PFSK-1 (cell line): ENCODE data around the gene TAS2R13.

ENCODE experiments used
- FOXP2 ChIP-seq: optimal IDR thresholded peaks from 2 replicates; pipeline ENCODE3; 2011; ENCODE audit warnings: borderline replicate concordance, control low read depth, inconsistent platforms; ENCODE audit not compliant: insufficient read depth; ENCODE audit errors: extremely low read length, extremely low read depth
- POLR2AphosphoS5 ChIP-seq: IDR thresholded peaks from 2 replicates; pipeline ENCODE4 v1.6.1; 2012; ENCODE audit warnings: low read depth, mild to moderate bottlenecking, control low read depth, low read length, moderate library complexity
- SIN3A ChIP-seq: IDR thresholded peaks from 2 replicates; pipeline ENCODE4 v1.6.1; 2012; ENCODE audit warnings: mild to moderate bottlenecking, low read length, moderate library complexity, borderline replicate concordance; ENCODE audit not compliant: insufficient read depth
- TAF1 ChIP-seq: IDR thresholded peaks from 2 replicates; pipeline ENCODE4 v1.6.1; 2012; ENCODE audit warnings: low read length, control low read depth, borderline replicate concordance; ENCODE audit not compliant: insufficient read depth
- TF ChIP-seq, protein P1 (sequence below), 2 experiments: IDR thresholded peaks; 2 replicates each; pipeline versions ENCODE4 v1.6.1 to v1.8.0; 2011 to 2012; ENCODE audit warnings: low read depth in 2 of 2, low read length in 2 of 2, control low read depth in 1 of 2, inconsistent platforms in 1 of 2, mild to moderate bottlenecking in 1 of 2, moderate library complexity in 1 of 2; ENCODE audit not compliant: insufficient read depth in 1 of 2

The TAS2R13 gene

DNA sequence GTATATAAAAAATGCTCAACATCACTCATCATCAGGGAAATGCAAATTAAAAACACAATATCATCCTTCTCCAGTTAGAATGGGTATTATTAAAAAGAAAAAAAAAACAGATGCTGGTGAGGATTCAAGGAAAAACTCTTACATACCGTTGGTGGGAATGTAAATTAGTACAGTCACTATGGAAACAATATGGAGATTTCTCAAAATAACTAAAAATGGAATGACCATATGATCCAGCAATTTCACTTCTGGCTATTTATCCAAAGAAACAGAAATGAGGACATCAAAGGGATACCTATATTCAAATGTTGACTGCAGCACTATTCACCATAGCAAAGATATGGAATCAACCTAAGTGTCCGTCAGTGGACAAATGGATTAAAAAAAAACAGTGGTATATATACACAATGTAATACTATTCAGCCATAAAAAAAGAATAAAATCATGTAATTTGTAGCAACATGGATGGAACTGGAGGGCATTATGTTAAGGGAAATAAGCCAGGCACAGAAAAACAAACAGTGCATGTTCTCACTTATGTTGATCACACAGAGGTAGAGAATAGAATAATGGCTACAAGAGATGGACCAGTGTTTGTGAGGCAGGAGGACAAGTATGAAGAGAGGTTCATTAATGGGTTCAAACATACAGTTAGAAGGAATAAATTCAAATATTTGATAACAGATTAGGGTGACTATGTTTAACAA, 45.7 kb downstream of the TAS2R13 start:
- no peak for TF ChIP-seq SIN3A

DNA sequence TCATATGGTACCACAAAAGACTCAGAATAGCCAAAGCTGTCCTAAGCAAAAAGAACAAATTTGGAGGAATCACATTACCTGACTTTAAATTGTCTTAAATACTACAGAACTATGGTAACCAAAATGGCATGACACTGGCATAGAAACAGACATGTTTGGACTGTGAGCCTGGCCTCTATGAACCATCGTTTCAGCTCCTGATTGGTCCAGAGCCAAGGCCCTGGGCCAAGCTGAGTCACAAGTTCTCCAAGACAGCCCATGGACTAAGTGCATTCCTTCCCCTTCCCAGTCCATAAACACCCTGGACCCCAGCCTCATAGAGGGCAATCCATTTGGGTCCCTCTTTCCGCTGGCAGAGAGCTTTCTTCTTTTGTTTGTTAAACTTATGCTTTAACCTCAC, 48.0 kb downstream of the TAS2R13 start:
- TF ChIP-seq SIN3A (no peak), FOXP2 (no peak), POLR2AphosphoS5 (no peak), TAF1 (no peak)
- TF ChIP-seq, protein P1, sequence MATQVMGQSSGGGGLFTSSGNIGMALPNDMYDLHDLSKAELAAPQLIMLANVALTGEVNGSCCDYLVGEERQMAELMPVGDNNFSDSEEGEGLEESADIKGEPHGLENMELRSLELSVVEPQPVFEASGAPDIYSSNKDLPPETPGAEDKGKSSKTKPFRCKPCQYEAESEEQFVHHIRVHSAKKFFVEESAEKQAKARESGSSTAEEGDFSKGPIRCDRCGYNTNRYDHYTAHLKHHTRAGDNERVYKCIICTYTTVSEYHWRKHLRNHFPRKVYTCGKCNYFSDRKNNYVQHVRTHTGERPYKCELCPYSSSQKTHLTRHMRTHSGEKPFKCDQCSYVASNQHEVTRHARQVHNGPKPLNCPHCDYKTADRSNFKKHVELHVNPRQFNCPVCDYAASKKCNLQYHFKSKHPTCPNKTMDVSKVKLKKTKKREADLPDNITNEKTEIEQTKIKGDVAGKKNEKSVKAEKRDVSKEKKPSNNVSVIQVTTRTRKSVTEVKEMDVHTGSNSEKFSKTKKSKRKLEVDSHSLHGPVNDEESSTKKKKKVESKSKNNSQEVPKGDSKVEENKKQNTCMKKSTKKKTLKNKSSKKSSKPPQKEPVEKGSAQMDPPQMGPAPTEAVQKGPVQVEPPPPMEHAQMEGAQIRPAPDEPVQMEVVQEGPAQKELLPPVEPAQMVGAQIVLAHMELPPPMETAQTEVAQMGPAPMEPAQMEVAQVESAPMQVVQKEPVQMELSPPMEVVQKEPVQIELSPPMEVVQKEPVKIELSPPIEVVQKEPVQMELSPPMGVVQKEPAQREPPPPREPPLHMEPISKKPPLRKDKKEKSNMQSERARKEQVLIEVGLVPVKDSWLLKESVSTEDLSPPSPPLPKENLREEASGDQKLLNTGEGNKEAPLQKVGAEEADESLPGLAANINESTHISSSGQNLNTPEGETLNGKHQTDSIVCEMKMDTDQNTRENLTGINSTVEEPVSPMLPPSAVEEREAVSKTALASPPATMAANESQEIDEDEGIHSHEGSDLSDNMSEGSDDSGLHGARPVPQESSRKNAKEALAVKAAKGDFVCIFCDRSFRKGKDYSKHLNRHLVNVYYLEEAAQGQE (IDR thresholded peaks at IDR 0.05; ENCODE audit: insufficient read depth in 1 of 2, low read depth in 2 of 2, low read length in 2 of 2): no peak
